Adipose tissue (tissue), 3 donors: Measurements from ENCODE around the gene SEMA3D. TPM values are rescaled to one million over a fixed set of nuclear protein-coding genes. Genes with fewer than 3 reads are reported as not detected.

Experiments
- H3K27ac ChIP-seq: one replicate; pipeline ENCODE4 v1.5.1; 2013; ENCODE audit warnings: low read depth, low read length
- WGBS, 3 donors: extraction: QIAGEN DNeasy Blood & Tissue Kit; methylation state at CpG; one replicate each; pipeline ENCODE4 v1.1.7; 2013; 5-methylcytosine and 5-hydroxymethylcytosine counted together
- polyA plus RNA-seq, 3 donors: library from polyadenylated mRNA; stranded (reverse); fragments of 200-250 nt; gene quantifications; one replicate each; pipeline ENCODE4 v1.2.3, GENCODE V29; 2013
- donor health status: healthy with polysubstance abuse.
- donor health status: Bipolar disorder and iron deficiency.
- donor health status: healthy.

The SEMA3D gene
- polyA plus RNA-seq, 3 donors = 0.18 to 1.1 (median 0.91) TPM

- H3K27ac ChIP-seq = no peak overlapping the region
- 66 to 71% (median 68%) methylated on average over 6 of the region's 6 CpGs for WGBS, 3 donors
These were observed 205.5 kb downstream of the SEMA3D start for GRCh38 chr7:84981055-84981976.

GRCh38 chr7:84975586-84976185 is 211.2 kb downstream of the SEMA3D start:
- no peak overlapping the region for H3K27ac ChIP-seq
- WGBS, 3 donors = 33 to 56% (median 38%) methylated on average over 1 of the region's 1 CpG

- WGBS, 3 donors = 23 to 66% (median 64%) methylated on average over 1 of the region's 1 CpG
- no peak overlapping the region for H3K27ac ChIP-seq
These were observed 215.5 kb downstream of the SEMA3D start for GRCh38 chr7:84971360-84971759.

- H3K27ac ChIP-seq = no peak overlapping the region
These were observed 216.2 kb downstream of the SEMA3D start for GRCh38 chr7:84970670-84971069.

GRCh38 chr7:84953234-84953633 is 233.6 kb downstream of the SEMA3D start:
- 21 to 62% (median 61%) methylated on average over 5 of the region's 5 CpGs for WGBS, 3 donors
- H3K27ac ChIP-seq = no peak overlapping the region

- H3K27ac ChIP-seq = no peak overlapping the region
These were observed 236.0 kb downstream of the SEMA3D start for GRCh38 chr7:84950836-84951235.

- no peak overlapping the region for H3K27ac ChIP-seq
- WGBS, 3 donors = 73 to 81% (median 77%) methylated on average over 2 of the region's 2 CpGs
These were observed 237.4 kb downstream of the SEMA3D start for GRCh38 chr7:84949501-84949900.

GRCh38 chr7:84949067-84949466 is 237.8 kb downstream of the SEMA3D start:
- no peak overlapping the region for H3K27ac ChIP-seq

GRCh38 chr7:84948634-84949033 is 238.2 kb downstream of the SEMA3D start:
- 63 to 85% (median 66%) methylated on average over 2 of the region's 2 CpGs for WGBS, 3 donors
- no peak overlapping the region for H3K27ac ChIP-seq

More at GRCh38 chr7:84949067-84949466, 237.8 kb downstream of the SEMA3D start:
- 67 to 72% (median 71%) methylated on average over 1 of the region's 1 CpG for WGBS, 3 donors

GRCh38 chr7:84946549-84946948 is 240.3 kb downstream of the SEMA3D start:
- no peak overlapping the region for H3K27ac ChIP-seq
- 69 to 82% (median 81%) methylated on average over 1 of the region's 1 CpG for WGBS, 3 donors
